Measurements from ENCODE around the gene SPOCK3.
"Not testable (repeated sequence)": the region's sequence is repeated elsewhere in the genome, so short reads cannot be mapped to it uniquely, and the experiment has no call there.

The SPOCK3 gene

GRCh38 chr4:167234316-167234881 is at the start of gene SPOCK3:
Gene SPOCK3 (minus strand): TSS chr4:167234494.
- no peak for DNase-seq (ENCODE audit: insufficient read length, low spot score)
- no peak for FAIRE-seq

GRCh38 chr4:167282171-167282864 is 48.0 kb upstream of the SPOCK3 start:
- DNase-seq (ENCODE audit: insufficient read length, low spot score) (no peak), FAIRE-seq (no peak)

- FAIRE-seq; DNase-seq (ENCODE audit: insufficient read length, low spot score): not testable (repeated sequence)
These were observed 47.3 kb upstream of the SPOCK3 start for GRCh38 chr4:167281545-167281944.

GRCh38 chr4:167274351-167274750 is 40.1 kb upstream of the SPOCK3 start:
- FAIRE-seq (no peak), DNase-seq (ENCODE audit: insufficient read length, low spot score) (no peak)

- DNase-seq (ENCODE audit: insufficient read length, low spot score) = no peak
- no peak for FAIRE-seq
These were observed 30.9 kb upstream of the SPOCK3 start for GRCh38 chr4:167265231-167265630.

GRCh38 chr4:167248271-167248670 is 14.0 kb upstream of the SPOCK3 start:
- FAIRE-seq = no peak
- DNase-seq (ENCODE audit: insufficient read length, low spot score) = no peak

GRCh38 chr4:167239627-167240026 is 5.3 kb upstream of the SPOCK3 start:
- DNase-seq (ENCODE audit: insufficient read length, low spot score) (no peak), FAIRE-seq (no peak)

- DNase-seq (ENCODE audit: insufficient read length, low spot score) (no peak), FAIRE-seq (no peak)
These were observed 3.9 kb upstream of the SPOCK3 start for GRCh38 chr4:167238226-167238625.

- DNase-seq (ENCODE audit: insufficient read length, low spot score) (no peak), FAIRE-seq (no peak)
These were observed 494 bp downstream of the SPOCK3 start for GRCh38 chr4:167233685-167234315.

- DNase-seq (ENCODE audit: insufficient read length, low spot score) = no peak
- FAIRE-seq = no peak
These were observed 1.2 kb downstream of the SPOCK3 start for GRCh38 chr4:167232805-167233684.

- FAIRE-seq = no peak
- no peak for DNase-seq (ENCODE audit: insufficient read length, low spot score)
These were observed 3.5 kb downstream of the SPOCK3 start for GRCh38 chr4:167230744-167231143.

GRCh38 chr4:167222099-167222498 is 12.2 kb downstream of the SPOCK3 start:
- DNase-seq (ENCODE audit: insufficient read length, low spot score) (no peak), FAIRE-seq (no peak)

GRCh38 chr4:167221084-167221483 is 13.2 kb downstream of the SPOCK3 start:
- no peak for FAIRE-seq

GRCh38 chr4:167218022-167218608 is 16.2 kb downstream of the SPOCK3 start:
- no peak for FAIRE-seq
- no peak for DNase-seq (ENCODE audit: insufficient read length, low spot score)

More at GRCh38 chr4:167221084-167221483, 13.2 kb downstream of the SPOCK3 start:
- no peak for DNase-seq (ENCODE audit: insufficient read length, low spot score)

- DNase-seq (ENCODE audit: insufficient read length, low spot score) (no peak), FAIRE-seq (no peak)
These were observed 17.5 kb downstream of the SPOCK3 start for GRCh38 chr4:167216783-167217182.

- DNase-seq (ENCODE audit: insufficient read length, low spot score) (no peak), FAIRE-seq (no peak)
These were observed 24.1 kb downstream of the SPOCK3 start for GRCh38 chr4:167210166-167210565.

- no peak for FAIRE-seq
These were observed 37.8 kb downstream of the SPOCK3 start for GRCh38 chr4:167196344-167197012.

GRCh38 chr4:167190379-167190778 is 43.9 kb downstream of the SPOCK3 start:
- FAIRE-seq = no peak
- DNase-seq (ENCODE audit: insufficient read length, low spot score) = no peak

More at GRCh38 chr4:167196344-167197012, 37.8 kb downstream of the SPOCK3 start:
- no peak for DNase-seq (ENCODE audit: insufficient read length, low spot score)

- DNase-seq (ENCODE audit: insufficient read length, low spot score) (no peak), FAIRE-seq (no peak)
These were observed 48.8 kb downstream of the SPOCK3 start for GRCh38 chr4:167185465-167185864.

- FAIRE-seq = no peak
- DNase-seq (ENCODE audit: insufficient read length, low spot score) = no peak
These were observed 51.3 kb downstream of the SPOCK3 start for GRCh38 chr4:167183036-167183435.

All from GM19239 (cell line).